ENCODE measurements around the gene RNF103. TPM values are rescaled to one million over a fixed set of nuclear protein-coding genes. Genes with fewer than 3 reads are reported as not detected.
"Not testable (repeated sequence)": the region's sequence is repeated elsewhere in the genome, so short reads cannot be mapped to it uniquely, and the experiment has no call there.

RNF103 gene
- total and polyA plus RNA-seq, 2 experiments from 2014 or later, result 35.3 to 59.4 TPM

DNA sequence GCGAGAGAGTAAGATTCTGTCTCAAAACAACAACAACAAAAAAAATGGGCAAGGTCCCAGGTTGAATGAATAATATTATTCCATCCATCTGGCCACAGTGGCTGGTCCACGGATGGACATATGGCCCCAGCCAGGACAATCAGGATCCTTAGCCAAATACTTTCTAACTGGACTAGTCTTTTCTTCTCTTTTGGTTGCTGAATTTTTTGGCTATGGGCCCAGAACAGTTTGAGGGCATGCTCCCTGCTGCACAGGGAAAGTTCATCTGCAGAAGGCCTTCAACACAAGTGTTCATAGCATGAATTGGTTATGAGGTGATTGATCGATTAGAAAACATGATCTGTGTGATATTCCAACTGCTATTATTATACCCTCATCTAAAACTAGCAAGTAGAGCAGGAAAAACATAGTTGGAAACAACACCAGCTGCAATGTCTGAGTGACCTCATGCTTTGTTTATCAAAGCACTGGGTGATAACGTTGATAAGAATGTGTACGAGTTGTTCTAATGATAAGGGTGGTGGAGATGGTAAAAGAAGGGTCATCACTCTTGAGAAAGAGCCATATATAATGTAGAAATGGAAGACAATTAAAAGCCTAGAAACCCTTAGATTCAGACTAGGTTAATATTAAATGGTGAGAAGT is 47.8 kb upstream of the RNF103 start:
- Histone ChIP-seq H3K4me3 (no peak overlapping the region), H3K4me2 (no peak overlapping the region), H2AFZ (no peak overlapping the region), H3K36me3 (replicated peaks; ENCODE audit: insufficient read depth, low read depth) (no peaks in the 10 kb centered on the region), H3K79me2 (no peaks in the 10 kb centered on the region), H3K27ac (peak overlapping the region; percentile 54), H3K4me1 (ENCODE audit: insufficient read depth) (peaks cover 20% of the 10 kb centered on the region), H4K20me1 (ENCODE audit: insufficient read depth, poor library complexity, severe bottlenecking) (no peaks in the 10 kb centered on the region), H3K9me2 (replicated peaks; ENCODE audit: insufficient read depth) (no peaks in the 10 kb centered on the region), H3K9me3 (ENCODE audit: low read depth) (no peaks in the 10 kb centered on the region), H3K27me3 (no peaks in the 10 kb centered on the region)
- peak; percentile 22 for DNase-seq (ENCODE audit: low spot score)
- 57% methylated on average over 5 of the region's 5 CpGs for WGBS (ENCODE audit: low lambda C conversion rate, missing lambda C conversion rate)
- TF ChIP-seq, protein P1, sequence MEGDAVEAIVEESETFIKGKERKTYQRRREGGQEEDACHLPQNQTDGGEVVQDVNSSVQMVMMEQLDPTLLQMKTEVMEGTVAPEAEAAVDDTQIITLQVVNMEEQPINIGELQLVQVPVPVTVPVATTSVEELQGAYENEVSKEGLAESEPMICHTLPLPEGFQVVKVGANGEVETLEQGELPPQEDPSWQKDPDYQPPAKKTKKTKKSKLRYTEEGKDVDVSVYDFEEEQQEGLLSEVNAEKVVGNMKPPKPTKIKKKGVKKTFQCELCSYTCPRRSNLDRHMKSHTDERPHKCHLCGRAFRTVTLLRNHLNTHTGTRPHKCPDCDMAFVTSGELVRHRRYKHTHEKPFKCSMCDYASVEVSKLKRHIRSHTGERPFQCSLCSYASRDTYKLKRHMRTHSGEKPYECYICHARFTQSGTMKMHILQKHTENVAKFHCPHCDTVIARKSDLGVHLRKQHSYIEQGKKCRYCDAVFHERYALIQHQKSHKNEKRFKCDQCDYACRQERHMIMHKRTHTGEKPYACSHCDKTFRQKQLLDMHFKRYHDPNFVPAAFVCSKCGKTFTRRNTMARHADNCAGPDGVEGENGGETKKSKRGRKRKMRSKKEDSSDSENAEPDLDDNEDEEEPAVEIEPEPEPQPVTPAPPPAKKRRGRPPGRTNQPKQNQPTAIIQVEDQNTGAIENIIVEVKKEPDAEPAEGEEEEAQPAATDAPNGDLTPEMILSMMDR (IDR thresholded peaks at IDR 0.05; ENCODE audit: poor library complexity), result no peak
- no peak for TF ChIP-seq EZH2phosphoT487 (IDR thresholded peaks at IDR 0.05; ENCODE audit: low read depth, severe bottlenecking, unreplicated experiment)
- no peak for TF ChIP-seq EZH2 (IDR thresholded peaks at IDR 0.05; ENCODE audit: borderline replicate concordance)

DNA sequence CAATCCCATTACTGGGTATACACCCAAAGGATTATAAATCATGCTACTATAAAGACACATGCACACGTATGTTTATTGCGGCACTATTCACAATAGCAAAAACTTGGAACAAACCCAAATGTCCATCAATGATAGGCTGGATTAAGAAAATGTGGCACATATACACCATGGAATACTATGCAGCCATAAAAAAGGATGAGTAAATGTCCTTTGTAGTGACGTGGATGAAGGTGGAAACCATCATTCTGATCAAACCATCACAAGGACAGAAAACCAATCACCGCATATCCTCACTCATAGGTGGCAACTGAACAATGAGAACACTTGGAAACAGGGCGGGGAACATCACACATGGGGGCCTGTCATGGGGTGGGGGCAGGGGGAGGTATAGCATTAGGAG is 45.7 kb upstream of the RNF103 start:
- not testable (repeated sequence) for H3K27me3 ChIP-seq; H3K36me3 ChIP-seq (replicated peaks; ENCODE audit: insufficient read depth, low read depth); H3K27ac ChIP-seq; H3K4me3 ChIP-seq; H3K4me2 ChIP-seq; H2AFZ ChIP-seq; H3K79me2 ChIP-seq; DNase-seq (ENCODE audit: low spot score); H3K9me3 ChIP-seq (ENCODE audit: low read depth); H3K9me2 ChIP-seq (replicated peaks; ENCODE audit: insufficient read depth); H4K20me1 ChIP-seq (ENCODE audit: insufficient read depth, poor library complexity, severe bottlenecking)
- 83% methylated on average over 5 of the region's 5 CpGs for WGBS (ENCODE audit: low lambda C conversion rate, missing lambda C conversion rate)
- peaks cover 20% of the 10 kb centered on the region for H3K4me1 ChIP-seq (ENCODE audit: insufficient read depth)

DNA sequence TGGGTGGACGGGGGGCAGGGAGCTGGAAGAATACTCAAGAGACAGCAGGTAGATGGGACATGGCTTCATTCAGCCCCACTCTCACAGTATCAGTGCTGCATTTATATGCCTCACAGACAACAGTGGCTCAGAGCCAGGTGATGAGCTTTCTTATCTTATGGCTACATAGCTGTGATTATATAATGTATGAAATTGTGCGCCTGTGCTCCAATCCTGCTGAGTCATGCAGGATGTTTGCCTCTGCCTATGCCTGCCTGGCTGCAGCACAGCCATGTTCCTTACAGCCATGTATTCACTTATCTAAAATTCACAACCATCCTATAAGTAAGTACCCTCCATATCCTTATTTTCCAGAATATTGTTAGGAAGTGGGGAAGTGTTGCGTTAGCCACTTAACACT is 37.7 kb upstream of the RNF103 start:
- Histone ChIP-seq H4K20me1 (ENCODE audit: insufficient read depth, poor library complexity, severe bottlenecking) (no peaks in the 10 kb centered on the region), H3K4me1 (ENCODE audit: insufficient read depth) (no peaks in the 10 kb centered on the region), H2AFZ (no peak overlapping the region), H3K4me2 (no peak overlapping the region), H3K27me3 (no peaks in the 10 kb centered on the region), H3K4me3 (no peak overlapping the region), H3K9me3 (ENCODE audit: low read depth) (no peaks in the 10 kb centered on the region), H3K36me3 (replicated peaks; ENCODE audit: insufficient read depth, low read depth) (no peaks in the 10 kb centered on the region), H3K79me2 (no peaks in the 10 kb centered on the region), H3K9me2 (replicated peaks; ENCODE audit: insufficient read depth) (no peaks in the 10 kb centered on the region), H3K27ac (no peak overlapping the region)
- TF ChIP-seq EZH2 (IDR thresholded peaks at IDR 0.05; ENCODE audit: borderline replicate concordance) (no peak), EZH2phosphoT487 (IDR thresholded peaks at IDR 0.05; ENCODE audit: low read depth, severe bottlenecking, unreplicated experiment) (no peak)
- TF ChIP-seq, protein P1 (IDR thresholded peaks at IDR 0.05; ENCODE audit: poor library complexity), result no peak
- DNase-seq (ENCODE audit: low spot score), result no peak
- WGBS (ENCODE audit: low lambda C conversion rate, missing lambda C conversion rate), result 89% methylated on average over 3 of the region's 3 CpGs

DNA sequence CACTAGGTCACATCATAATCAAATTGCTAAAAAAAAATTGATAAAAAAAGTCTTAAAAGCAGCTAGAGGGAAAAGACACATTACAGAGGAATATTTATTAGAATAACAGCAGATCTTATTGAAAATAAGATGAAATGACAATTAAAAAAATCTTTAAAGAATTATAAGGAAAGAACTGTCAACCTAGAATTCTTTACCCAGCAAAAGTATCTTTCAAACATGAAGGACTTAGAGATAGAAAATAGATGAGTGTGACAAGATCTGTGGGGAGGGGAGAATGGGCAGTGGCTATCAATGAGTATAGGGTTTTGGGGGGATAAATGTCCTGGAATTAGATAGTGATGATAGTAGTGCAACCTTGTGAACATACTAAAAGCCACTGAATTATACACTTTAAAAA is 26.5 kb upstream of the RNF103 start:
- H3K4me2 ChIP-seq, result no peak overlapping the region
- no peaks in the 10 kb centered on the region for H3K36me3 ChIP-seq (replicated peaks; ENCODE audit: insufficient read depth, low read depth)
- no peaks in the 10 kb centered on the region for H3K27me3 ChIP-seq
- no peaks in the 10 kb centered on the region for H3K9me2 ChIP-seq (replicated peaks; ENCODE audit: insufficient read depth)
- H3K4me3 ChIP-seq, result no peak overlapping the region
- no peak for DNase-seq (ENCODE audit: low spot score)
- H4K20me1 ChIP-seq (ENCODE audit: insufficient read depth, poor library complexity, severe bottlenecking), result no peaks in the 10 kb centered on the region
- peak overlapping the region; percentile 42 for H3K27ac ChIP-seq
- TF ChIP-seq EZH2 (IDR thresholded peaks at IDR 0.05; ENCODE audit: borderline replicate concordance), result no peak
- no peaks in the 10 kb centered on the region for H3K4me1 ChIP-seq (ENCODE audit: insufficient read depth)
- H3K9me3 ChIP-seq (ENCODE audit: low read depth), result no peaks in the 10 kb centered on the region
- H2AFZ ChIP-seq, result no peak overlapping the region
- H3K79me2 ChIP-seq, result no peaks in the 10 kb centered on the region

All from hepatocyte (in vitro differentiated cells).